GM12873 (cell line): Measurements from ENCODE around the gene BAX.

Experiments
- TF ChIP-seq, protein P1 (sequence below): IDR thresholded peaks from 2 replicates; pipeline ENCODE4 v1.5.1; 2012; ENCODE audit warnings: low read depth, mild to moderate bottlenecking, moderate library complexity, low read length, control low read depth; ENCODE audit not compliant: insufficient read depth; ENCODE audit errors: missing control alignments

Gene BAX

DNA sequence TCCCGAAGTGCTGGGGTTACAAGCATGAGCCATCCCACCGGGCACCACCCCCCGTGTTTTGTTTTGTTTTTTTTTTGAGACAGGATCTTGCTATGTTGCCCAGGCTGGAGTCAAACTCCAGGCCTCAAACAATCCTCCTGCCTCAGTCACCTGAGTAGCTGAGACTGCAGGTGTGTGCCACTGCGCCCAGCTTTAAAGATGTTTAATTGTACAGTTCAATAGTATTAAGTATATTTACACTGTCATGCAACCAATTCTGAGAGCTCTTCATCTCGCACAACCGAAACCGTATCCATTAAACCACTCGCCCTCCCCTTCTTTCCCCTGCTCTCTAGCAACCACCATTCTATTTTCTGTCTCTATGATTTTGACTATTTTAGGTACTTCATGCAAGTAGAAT, 38.9 kb upstream of the BAX start:
- TF ChIP-seq, protein P1, sequence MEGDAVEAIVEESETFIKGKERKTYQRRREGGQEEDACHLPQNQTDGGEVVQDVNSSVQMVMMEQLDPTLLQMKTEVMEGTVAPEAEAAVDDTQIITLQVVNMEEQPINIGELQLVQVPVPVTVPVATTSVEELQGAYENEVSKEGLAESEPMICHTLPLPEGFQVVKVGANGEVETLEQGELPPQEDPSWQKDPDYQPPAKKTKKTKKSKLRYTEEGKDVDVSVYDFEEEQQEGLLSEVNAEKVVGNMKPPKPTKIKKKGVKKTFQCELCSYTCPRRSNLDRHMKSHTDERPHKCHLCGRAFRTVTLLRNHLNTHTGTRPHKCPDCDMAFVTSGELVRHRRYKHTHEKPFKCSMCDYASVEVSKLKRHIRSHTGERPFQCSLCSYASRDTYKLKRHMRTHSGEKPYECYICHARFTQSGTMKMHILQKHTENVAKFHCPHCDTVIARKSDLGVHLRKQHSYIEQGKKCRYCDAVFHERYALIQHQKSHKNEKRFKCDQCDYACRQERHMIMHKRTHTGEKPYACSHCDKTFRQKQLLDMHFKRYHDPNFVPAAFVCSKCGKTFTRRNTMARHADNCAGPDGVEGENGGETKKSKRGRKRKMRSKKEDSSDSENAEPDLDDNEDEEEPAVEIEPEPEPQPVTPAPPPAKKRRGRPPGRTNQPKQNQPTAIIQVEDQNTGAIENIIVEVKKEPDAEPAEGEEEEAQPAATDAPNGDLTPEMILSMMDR = no peak

DNA sequence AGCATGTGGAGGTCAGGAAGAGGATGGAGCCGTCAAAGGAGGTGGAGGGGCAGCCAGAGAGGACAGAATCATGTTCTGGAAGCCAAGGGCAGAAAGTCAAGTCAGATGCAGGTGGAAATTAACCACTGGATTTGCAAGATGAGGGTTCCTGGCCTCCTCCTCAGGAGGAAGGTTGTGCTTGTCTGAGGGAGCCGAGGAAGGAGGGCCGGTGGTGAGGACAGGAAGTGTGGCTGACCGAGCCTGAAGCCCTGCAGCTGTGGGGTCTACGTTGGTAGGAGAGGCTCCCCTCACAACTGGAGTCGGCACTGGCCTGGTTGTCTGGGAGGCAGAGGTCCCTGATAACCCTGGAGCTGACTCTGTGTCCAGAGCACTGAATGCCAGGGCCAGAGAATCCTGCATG, 36.6 kb upstream of the BAX start:
- TF ChIP-seq, protein P1 = no peak

DNA sequence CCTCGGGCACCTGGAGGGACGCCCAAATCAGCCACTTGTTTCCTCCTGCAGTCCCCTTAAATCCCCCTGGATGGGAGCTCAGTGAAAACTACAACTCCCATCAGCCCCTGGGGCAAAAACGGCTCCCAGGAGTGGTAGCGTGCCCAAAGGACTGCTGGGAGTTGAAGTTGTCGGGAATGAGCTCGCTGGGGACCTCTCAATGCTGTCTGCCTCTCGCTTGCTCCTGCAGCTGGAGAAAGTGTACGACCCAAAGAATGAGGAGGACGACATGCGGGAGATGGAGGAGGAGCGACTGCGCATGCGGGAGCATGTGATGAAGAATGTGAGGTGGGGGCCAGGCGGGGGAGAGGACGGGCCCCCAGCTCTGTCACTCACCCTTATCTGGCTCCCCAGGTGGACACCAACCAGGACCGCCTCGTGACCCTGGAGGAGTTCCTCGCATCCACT, 35.9 kb upstream of the BAX start:
- TF ChIP-seq, protein P1 = no peak

DNA sequence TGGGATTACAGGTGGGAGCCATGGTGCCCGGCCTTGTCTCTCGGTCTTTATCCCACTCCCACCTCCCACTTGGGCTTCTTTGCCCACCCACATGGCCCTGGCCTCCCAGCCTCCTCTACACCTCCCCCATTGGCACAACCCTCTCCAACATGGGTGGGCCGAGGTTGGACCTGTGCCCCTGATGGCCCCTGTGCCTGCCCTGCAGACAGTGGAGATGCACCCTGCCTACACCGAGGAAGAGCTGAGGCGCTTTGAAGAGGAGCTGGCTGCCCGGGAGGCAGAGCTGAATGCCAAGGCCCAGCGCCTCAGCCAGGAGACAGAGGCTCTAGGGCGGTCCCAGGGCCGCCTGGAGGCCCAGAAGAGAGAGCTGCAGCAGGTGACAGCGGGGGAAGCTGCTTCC, 33.7 kb upstream of the BAX start:
- TF ChIP-seq, protein P1 = no peak

DNA sequence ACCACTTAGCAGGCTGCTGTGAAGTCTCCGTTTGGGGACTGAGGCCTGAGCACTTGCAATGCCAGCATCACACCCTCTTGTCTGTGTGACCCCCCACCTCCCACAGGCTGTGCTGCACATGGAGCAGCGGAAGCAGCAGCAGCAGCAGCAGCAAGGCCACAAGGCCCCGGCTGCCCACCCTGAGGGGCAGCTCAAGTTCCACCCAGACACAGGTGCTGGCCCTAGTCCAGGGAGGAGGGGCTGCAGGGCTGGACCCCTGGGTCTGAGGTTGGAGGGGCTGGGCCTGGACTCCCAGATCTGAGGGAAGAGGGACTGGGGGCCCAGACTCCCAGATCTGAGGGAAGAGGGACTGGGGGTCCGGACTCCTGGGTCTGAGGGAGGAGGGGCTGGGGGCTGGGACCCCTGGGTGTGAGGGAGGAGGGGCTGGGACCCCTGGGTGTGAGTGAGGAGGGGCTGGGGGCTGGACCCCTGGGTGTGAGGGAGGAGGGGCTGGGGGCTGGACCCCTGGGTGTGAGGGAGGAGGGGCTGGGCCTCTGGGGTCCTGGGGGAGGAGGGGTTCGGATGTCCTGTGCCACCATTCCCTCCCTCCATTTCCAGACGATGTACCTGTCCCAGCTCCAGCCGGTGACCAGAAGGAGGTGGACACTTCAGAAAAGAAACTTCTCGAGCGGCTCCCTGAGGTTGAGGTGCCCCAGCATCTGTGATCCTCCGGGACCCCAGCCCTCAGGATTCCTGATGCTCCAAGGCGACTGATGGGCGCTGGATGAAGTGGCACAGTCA, 32.8 kb upstream of the BAX start:
- TF ChIP-seq, protein P1 = no peak

DNA sequence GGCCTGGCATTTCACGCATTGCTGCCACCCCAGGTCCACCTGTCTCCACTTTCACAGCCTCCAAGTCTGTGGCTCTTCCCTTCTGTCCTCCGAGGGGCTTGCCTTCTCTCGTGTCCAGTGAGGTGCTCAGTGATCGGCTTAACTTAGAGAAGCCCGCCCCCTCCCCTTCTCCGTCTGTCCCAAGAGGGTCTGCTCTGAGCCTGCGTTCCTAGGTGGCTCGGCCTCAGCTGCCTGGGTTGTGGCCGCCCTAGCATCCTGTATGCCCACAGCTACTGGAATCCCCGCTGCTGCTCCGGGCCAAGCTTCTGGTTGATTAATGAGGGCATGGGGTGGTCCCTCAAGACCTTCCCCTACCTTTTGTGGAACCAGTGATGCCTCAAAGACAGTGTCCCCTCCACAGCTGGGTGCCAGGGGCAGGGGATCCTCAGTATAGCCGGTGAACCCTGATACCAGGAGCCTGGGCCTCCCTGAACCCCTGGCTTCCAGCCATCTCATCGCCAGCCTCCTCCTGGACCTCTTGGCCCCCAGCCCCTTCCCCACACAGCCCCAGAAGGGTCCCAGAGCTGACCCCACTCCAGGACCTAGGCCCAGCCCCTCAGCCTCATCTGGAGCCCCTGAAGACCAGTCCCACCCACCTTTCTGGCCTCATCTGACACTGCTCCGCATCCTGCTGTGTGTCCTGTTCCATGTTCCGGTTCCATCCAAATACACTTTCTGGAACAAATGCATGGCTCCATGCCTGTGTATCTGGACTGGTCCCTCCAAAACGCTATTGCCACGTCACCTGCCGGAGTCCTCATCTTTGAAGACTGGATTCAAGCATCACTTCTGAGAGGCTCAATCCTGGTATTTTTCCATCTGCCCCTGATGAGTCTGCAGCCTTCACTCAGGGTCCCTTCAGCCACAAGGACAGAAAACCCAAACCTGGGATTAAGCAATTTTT, 31.9 kb upstream of the BAX start:
- TF ChIP-seq, protein P1 = no peak

DNA sequence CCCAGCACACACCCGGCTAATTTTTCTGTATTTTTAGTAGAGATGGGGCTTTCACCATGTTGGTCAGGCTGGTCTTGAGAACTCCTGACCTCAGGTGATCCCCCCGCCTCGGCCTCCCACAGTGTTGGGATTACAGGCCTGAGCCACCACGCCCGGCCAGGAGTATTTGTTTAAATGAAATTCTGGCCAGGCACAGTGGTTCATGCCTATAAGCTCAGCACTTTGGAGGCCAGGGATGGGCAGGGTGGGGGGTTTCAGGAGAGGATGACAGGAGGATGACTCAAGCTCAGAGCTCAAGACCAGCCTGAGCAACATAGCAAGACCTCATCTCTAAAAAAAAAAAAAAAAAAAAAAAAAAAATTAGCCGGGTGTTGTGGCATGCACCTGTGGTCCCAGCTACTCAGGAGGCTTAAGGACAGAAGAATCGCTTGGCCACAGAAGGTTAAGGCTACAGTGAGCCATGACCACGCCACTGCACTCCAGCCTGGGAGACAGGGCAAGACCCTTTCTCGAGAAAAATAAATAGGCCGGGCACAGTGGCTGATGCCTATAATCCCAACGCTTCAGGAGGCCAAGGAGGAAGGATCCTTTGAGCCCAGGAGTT, 29.3 kb upstream of the BAX start:
- TF ChIP-seq, protein P1 = no peak
